Stimulated activated CD8-positive, alpha-beta memory T cell treated with anti-CD3 and anti-CD28 coated beads, Interleukin-2, amount 100 ng/mL, for 1 hour (primary cell): ENCODE measurements around the gene CHST8.
"Not testable (repeated sequence)": the region's sequence is repeated elsewhere in the genome, so short reads cannot be mapped to it uniquely, and the experiment has no call there.

Experiments
- DNase-seq, 2 donors: peaks; one replicate each; pipeline ENCODE4 v3.0.0-alpha.2; 2020; ENCODE audit warnings: low read depth in 2 of 2

Gene CHST8

DNA sequence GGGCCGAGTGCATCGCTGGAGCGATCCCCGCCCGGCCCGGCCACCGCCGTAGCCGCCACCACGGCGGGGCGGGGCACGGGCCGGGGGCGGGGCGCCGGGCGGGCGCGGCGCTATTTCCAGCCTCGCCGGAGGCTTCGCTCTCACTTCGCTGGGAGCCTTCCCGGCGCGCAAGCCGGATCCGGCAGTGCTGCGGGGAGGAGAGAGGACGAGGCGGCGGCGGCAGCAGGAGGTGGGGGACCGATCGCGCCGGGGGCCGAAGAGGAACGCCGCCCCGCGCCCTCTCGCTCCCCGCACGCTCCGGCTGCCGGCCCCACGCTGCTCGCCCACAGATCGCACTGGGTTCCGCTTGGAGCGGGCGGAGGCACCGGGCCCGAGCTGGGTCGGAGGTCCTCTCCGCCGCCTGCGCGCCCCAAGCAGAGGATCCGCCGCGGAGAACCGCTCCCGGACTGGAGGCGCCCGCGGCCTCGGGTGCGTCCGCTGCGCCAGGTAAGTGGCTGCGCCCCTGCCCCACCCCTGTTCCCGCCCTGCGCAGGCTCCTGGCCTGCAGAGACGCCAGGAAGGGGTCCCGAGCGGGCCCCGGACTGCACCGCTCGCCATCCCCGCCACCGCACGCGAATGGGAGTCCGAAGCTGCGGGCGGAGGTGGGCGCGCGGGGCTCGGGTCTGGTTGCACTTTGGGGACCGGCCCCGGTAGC, at the start of gene CHST8:
Gene CHST8, plus strand, starts transcription at position 143 of the 694 bp plus-strand sequence. CDS start 67,309 bp downstream, outside the sequence.
- DNase-seq: no peak

DNA sequence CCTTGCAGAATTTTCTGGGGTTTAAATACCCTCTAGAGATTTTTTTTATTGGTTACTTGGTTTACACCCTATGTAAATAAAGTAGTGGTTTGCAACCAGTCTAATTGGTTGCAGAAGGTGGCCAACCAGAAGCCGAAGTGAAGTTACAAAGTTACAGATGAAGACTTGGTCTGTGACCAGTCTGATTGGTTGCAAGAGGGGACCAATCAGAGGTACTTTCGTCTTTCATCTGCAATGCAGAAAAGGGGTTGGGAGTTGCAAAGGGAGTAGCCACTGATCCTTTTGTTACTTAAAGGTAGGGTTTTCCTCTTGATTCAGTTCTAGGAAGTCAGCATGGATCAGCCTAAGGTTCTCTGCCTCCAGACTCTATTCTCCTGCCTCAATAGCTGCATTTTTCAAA, 48.8 kb upstream of the CHST8 start:
- no peak for DNase-seq

- DNase-seq: no peak
These were observed 46.9 kb upstream of the CHST8 start for GRCh38 chr19:33574824-33575223.

- DNase-seq: no peak
These were observed 43.1 kb upstream of the CHST8 start for GRCh38 chr19:33578697-33579096.

- no peak for DNase-seq
These were observed 41.6 kb upstream of the CHST8 start for GRCh38 chr19:33580026-33580644.

GRCh38 chr19:33580645-33581037, 41.1 kb upstream of the CHST8 start:
- no peak for DNase-seq

- DNase-seq: no peak
These were observed 38.8 kb upstream of the CHST8 start for GRCh38 chr19:33582914-33583313.

- DNase-seq: no peak
These were observed 34.6 kb upstream of the CHST8 start for GRCh38 chr19:33587150-33587549.

DNA sequence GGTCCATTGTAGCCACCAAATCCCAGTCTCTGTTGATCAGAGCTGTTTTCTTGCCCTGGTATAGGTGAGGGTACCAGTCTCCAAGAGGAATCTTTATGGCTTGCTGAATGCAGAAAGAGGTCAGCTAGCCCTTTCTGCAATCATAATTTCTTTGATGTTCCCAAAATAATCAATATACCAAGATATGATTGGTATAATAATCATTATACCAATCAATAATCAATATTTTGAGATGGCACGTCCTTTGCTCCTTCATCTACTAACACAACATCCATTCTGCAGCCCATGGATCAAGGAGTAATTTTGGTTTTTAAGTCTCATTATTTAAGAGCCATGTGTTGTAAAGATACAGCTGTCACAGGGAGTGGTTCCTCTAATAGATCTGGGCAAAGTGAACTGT, 31.5 kb upstream of the CHST8 start:
- no peak for DNase-seq

GRCh38 chr19:33595783-33596182, 26.0 kb upstream of the CHST8 start:
- DNase-seq: no peak

DNA sequence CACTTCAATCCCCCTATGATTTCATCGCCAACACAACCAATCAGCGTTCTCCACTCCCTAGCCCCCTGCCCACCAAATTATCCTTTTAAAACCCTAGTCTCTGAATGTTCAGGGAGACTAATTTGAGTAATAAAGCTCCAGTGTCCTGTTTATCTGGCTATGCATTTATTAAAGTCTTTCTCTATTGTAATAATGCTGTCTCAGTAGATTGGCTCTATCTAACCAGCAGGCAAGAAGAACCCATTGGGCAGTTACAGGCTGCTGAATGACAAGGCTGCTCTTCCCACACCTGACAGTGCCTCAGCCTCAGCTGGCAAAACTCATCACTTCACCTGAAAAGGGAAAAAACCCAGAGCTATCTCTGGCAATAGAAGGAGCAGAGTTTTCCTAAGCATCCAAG, 20.2 kb upstream of the CHST8 start:
- DNase-seq: no peak

- DNase-seq: no peak
These were observed 19.1 kb upstream of the CHST8 start for GRCh38 chr19:33602576-33603204.

DNA sequence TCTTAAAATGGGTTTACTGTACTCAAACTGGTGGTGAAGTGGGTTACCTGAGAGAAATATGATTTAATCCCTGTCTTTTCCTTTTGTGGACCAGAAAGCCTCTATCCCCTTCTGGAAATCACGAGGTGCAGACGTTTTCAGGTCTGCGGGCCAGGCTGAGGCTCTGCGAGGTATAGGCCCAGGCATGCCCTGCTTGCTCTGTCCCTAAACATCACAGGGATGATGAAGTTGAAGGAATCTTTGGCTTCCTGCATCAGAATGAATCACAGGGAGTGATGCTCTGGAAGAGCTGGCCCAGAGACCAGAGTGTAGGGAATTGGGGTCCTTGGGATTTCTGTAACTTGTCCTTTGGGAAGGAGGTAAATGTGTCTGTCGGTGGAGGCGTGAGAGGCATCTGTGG, 18.4 kb upstream of the CHST8 start:
- no peak for DNase-seq

- no peak for DNase-seq
These were observed 17.1 kb upstream of the CHST8 start for GRCh38 chr19:33604651-33605050.

- not testable (repeated sequence) for DNase-seq
These were observed 15.9 kb upstream of the CHST8 start for GRCh38 chr19:33605803-33606295.

DNA sequence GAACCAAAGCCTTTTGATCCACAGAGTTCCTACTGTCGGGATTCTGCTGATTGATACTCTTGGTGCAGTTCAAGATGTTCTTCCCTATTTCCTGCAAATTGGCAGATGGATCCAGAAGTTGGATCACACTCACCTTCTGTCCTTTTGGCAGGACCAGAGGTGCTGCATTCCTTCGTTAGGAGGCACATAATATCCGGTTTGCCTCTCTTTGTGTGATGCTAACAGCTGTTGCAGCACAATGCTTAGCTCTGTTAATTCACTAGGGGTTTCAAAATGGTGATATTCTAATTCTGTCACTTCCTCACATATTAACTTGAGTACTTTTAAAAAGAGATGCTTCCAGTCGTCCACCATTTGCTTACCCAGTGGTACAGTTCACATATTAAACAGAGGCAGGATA, 15.2 kb upstream of the CHST8 start:
- DNase-seq: no peak

GRCh38 chr19:33609353-33609752, 12.4 kb upstream of the CHST8 start:
- no peak for DNase-seq

- DNase-seq: no peak
These were observed 11.2 kb upstream of the CHST8 start for GRCh38 chr19:33610588-33610987.

DNA sequence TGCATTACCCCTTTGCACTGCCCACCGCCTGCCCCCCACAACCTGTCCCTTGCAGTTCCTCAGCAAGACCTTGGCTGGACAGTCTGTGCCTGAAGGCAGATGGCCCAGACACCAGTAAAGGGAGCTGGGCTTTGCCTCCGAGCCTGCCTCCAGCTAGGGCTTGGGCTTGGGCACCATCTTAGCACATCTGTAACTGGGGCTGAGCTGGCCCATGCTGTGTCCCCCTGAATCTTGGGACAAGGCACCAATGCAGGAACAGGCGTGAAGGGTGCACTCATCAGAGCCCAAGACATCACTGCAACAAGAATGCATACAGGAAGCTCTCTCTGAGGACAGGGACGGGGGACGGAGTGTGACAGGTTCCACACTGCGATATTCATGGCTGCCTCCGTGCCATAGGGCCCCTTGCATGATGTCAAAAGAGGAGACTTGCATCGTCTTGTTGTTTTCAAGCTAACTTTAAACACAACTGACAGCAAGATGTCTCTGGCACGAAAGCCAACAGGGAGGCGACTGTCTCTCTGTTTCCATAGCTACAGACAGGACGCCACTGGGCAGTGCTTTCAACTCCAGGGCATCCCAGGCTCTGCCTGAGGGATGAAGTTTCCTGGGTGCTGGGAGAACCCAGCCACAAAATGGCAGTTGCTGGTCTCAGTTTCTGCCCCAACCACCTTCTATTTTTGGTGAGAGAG, 8.7 kb upstream of the CHST8 start:
- no peak for DNase-seq

- no peak for DNase-seq
These were observed 8.1 kb upstream of the CHST8 start for GRCh38 chr19:33613620-33614000.

DNA sequence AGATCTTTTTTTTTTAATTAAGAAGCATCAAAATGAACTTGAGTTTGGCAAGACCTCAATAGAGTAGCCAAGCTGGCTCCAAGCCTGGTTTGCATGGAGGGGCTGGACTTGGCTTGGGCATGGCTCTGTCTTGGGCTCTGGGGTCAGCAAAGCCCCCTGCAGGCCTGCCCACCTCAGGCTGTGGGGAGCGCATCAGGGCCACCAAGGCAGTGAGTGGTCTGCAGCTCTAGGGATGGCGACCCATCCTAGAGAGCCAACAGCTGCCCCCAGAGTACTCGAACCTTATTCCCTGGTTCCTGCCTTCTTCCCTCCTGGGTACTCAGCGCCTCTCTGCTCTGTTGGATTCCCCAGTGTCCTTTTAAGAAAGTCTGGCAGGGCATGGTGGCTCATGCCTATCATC, 5.4 kb upstream of the CHST8 start:
- no peak for DNase-seq

DNA sequence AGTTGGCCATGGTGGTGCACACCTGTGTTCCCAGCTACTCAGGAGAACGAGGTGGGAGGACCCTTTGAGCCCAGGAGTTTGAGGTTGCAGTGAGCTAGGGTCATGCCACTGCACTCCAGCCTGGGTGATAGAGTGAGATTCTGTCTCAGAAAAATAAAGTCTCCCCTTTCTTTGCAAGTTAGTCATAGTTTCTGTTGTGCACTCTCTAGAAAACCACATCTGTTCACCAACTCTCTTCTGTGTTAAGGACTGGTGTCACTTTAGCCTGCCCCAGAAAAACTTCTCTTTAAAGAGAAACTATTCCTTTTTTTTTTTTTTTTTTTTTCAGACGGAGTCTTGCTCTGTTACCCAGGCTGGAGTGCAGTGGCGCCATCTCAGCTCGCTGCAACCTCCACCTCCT, 4.9 kb upstream of the CHST8 start:
- DNase-seq: no peak

GRCh38 chr19:33618363-33618762, 3.4 kb upstream of the CHST8 start:
- not testable (repeated sequence) for DNase-seq
